SH-SY5Y (cell line): ENCODE measurements around the gene KRT84.

Experiments used
- GATA2 ChIP-seq: IDR thresholded peaks from 2 replicates; pipeline ENCODE4 v1.6.1; 2011; ENCODE audit warnings: mild to moderate bottlenecking, low read depth, low read length
- GATA3 ChIP-seq: IDR thresholded peaks from 2 replicates; pipeline ENCODE4 v1.6.1; 2011; ENCODE audit warnings: low read depth, mild to moderate bottlenecking, low read length, moderate library complexity

The KRT84 gene

GRCh38 chr12:52416795-52417194 lies 31.3 kb upstream of the KRT84 start:
- TF ChIP-seq GATA3 (no peak), GATA2 (no peak)

DNA sequence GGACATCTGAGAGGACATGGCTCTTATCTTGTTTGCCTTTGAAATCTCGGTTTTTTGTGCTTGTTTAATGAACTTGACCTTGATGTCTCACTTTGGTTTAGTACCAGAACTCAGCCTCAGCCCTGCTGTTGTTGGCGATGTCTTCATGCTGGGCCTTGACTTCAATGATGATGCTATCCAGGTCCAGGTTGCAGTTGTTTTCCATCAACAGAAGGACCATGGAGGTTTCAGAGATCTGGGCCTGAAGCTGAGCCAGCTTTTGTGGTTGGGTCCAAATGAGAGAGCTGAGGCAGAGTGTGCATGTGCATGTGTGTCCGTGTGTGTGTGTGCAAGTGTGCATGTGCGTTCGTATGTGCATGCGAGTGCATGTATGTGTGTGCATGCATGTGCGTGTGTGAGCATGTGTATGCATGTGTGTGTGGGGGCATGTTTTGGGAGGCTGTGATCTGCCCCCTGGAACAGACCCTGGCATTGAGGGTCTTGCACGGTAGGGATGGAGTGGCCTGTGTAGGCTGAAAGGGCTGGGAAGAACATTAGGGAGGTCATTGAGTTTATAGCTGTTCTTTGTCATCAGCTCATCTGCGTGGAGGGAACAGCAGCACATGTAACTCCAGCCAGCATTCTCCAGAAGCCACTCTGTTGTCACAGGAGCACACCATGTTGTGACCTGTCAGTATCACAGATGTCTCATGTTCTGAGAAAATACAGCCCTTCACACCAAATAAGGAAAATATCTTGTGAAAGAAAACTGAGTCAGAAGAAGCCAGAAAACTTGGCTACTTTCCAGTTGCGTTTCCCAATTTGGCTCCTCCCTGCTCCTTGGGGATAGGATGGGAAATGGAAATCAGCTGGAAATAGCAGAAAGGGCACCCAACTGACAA lies 30.7 kb upstream of the KRT84 start:
- TF ChIP-seq GATA2 (no peak), GATA3 (no peak)

GRCh38 chr12:52414936-52415335 lies 29.5 kb upstream of the KRT84 start:
- TF ChIP-seq GATA3 (no peak), GATA2 (no peak)

DNA sequence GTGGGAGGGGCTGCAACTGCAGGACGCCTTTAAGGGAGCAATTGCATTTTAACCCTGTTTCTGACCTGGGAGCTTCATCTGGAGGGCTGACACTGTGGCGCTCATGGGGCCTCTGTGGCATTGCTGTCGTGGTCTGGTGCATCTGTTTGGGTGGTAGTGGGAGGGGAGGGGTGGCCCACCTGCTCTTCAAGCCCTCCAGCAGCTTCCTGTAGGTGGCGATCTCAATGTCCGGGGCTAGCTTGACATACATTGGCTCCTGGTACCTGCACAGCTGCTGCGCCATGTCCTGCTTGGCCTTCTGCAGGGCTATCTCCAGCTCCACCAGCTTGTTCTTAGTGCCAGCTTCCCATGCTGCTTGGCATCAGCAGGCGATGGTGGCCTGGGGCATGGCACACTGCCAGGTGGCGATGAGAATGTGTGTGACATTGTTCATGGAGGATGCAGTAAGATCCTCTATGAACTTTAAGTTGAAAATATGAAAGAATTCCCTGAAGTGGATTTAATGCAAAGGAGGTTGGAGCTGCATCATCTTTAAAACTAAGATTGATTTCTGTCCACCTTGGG lies 28.4 kb upstream of the KRT84 start:
- TF ChIP-seq GATA3 (no peak), GATA2 (no peak)

DNA sequence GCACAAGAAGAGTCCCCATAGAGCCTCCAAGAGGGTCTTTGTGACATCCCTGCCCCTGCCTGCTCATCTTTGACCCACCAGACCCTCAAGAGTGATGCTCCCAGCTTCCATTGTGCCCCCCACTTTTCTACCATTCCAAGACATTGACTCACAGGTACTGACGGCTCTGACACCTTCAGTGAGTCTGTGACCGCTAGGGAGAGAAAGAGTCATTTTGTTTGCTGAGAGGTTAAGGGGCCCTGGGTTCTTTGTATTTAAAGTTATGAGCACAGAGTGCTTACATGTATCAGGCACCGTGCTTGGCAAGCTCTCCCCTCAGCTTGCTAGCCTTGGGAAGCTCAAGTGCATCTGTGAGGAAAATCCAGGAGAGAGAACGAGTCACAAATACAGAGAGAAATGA lies 27.8 kb upstream of the KRT84 start:
- no peak for TF ChIP-seq GATA2
- no peak for TF ChIP-seq GATA3

- TF ChIP-seq GATA3: no peak
- no peak for TF ChIP-seq GATA2
Measured at GRCh38 chr12:52411815-52412214, 26.4 kb upstream of the KRT84 start.

GRCh38 chr12:52407918-52408317 lies 22.5 kb upstream of the KRT84 start:
- TF ChIP-seq GATA2 (no peak), GATA3 (no peak)

- TF ChIP-seq GATA2: no peak
- no peak for TF ChIP-seq GATA3
Measured at GRCh38 chr12:52405922-52406385, 20.5 kb upstream of the KRT84 start, which contains the start of gene KRT82. Gene KRT82, minus strand, starts transcription at chr12:52406335. Its CDS starts 58 bp downstream, at chr12:52406277.

DNA sequence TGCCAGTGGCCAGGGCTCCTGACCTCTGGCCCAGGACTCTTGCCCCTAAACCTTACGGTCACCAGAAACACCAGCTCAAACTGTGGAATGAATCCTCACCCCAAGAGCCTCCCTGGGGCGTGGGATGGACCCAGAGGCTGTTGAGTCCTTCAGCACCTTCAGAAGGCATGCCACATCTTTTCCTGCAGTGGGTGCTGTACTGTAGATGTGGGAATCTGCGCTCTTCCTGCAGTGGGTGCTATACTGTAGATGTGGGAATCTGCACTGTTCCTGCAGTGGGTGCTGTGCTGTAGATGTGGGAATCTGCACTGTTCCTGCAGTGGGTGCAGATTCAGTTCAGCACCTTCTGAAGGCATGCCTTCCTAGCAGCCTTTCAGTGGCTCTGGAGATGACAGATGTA lies 19.5 kb upstream of the KRT84 start:
- TF ChIP-seq GATA3 (no peak), GATA2 (no peak)

GRCh38 chr12:52403561-52403960 lies 18.1 kb upstream of the KRT84 start:
- TF ChIP-seq GATA2: no peak
- no peak for TF ChIP-seq GATA3

- no peak for TF ChIP-seq GATA3
- no peak for TF ChIP-seq GATA2
Measured at GRCh38 chr12:52402873-52403540, 17.6 kb upstream of the KRT84 start.

DNA sequence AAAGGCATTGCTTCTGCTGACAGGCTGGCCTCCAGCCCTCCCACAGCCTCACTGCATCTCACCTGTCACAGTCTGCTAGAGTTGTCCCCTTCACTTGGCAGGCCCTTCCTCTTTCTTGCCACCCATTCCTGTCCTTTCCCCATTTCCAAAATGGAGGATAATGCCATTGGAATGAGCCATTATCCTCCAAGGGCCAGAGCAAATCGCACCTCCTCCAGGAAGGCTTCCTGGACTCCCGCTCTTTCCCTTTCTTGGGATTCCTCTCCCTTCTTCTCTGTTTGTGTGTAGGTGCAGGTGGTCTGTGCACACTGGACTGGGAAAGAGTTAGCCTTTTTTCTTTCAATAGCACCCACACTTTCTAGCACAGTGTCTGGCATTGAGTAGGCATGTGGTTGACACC lies 16.9 kb upstream of the KRT84 start:
- TF ChIP-seq GATA3: no peak
- no peak for TF ChIP-seq GATA2

DNA sequence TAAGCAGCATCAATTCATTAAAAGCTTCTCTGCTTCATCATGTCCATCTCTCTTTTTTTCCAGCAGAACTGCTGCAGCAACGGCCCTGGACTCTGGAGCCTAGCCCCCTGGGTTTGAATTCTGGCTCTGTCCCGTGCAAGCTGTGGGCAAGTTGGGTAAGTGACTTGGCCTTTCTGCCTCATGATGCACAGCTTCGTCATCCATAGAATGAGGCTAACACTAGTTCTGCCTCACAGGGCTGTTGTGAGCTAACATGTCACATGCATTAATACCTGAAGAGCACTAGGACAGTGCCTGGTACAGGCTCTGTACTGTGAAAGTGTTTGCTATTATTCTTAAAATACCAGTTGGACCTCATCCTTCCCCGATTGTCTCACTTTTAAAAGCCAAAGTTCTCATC lies 16.5 kb upstream of the KRT84 start:
- TF ChIP-seq GATA2: no peak
- TF ChIP-seq GATA3: no peak

DNA sequence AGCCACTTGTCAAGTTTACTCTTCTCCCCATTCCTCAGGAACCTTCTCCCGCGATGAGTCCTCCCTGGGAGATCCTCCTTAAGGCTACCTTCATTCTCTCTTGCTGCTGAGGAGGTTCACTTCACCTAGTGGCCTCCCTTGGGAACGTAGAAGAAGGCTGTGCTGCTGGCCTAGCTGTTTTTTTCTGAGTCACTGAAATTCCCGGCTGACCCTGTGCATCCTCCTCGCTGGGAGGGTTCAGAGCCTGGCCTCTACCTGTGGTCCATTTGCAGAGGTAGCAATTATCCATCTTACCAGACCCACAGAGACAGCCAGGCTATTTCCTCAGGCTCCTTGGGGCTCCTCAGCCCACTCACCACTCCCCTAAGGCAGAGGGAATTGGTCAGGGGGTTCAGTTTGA lies 16.1 kb upstream of the KRT84 start:
- TF ChIP-seq GATA2 (no peak), GATA3 (no peak)

GRCh38 chr12:52400906-52401305 lies 15.5 kb upstream of the KRT84 start:
- no peak for TF ChIP-seq GATA3
- TF ChIP-seq GATA2: no peak

GRCh38 chr12:52399756-52400155 lies 14.3 kb upstream of the KRT84 start:
- TF ChIP-seq GATA3 (no peak), GATA2 (no peak)
